A673 (cell line): ENCODE results near the gene CCT2.

Experiments used
- CTCF ChIP-seq: fragments of 300-800, 200-600 bp; sonication (generic); conservative IDR thresholded peaks from 2 replicates; pipeline ENCODE4 v1.5.1; 2017; ENCODE audit warnings: low read depth, mild to moderate bottlenecking, antibody characterized with exemption, low read length, moderate library complexity, mixed read lengths
- EZH2 ChIP-seq: fragments of 200-600 bp; sonication (generic); IDR thresholded peaks from 2 replicates; pipeline ENCODE4 v1.6.1; 2017; ENCODE audit warnings: borderline replicate concordance, low read depth, mild to moderate bottlenecking, mixed read lengths, antibody characterized with exemption, low read length; ENCODE audit not compliant: poor library complexity, severe bottlenecking

- TF ChIP-seq CTCF: no peak
- TF ChIP-seq EZH2: no peak
These were observed 15.2 kb upstream of the CCT2 start for GRCh38 chr12:69570000-69570516.
